Central memory CD8-positive, alpha-beta T cell (primary cell): ENCODE data around the gene ADI1.
"Not testable (repeated sequence)": the region's sequence is repeated elsewhere in the genome, so short reads cannot be mapped to it uniquely, and the experiment has no call there.

Experiments
- ATAC-seq: fragments of 150-1000 bp; cut with Tn5 transposase; replicated peaks from 2 replicates; pipeline ENCODE4 v1.10.0; 2022; ENCODE audit warnings: mild to moderate bottlenecking, moderate FRiP score, moderate number of reproducible peaks; ENCODE audit not compliant: poor library complexity, severe bottlenecking; ENCODE audit errors: extremely low read depth
- DNase-seq, 2 donors: peaks; one replicate each; pipeline ENCODE4 v3.0.0; 2021; ENCODE audit warnings: low spot score in 2 of 2
- H3K27ac Mint-ChIP-seq: one replicate; pipeline ENCODE4 v1.8.0; 2022; ENCODE audit warnings: low read depth, mild to moderate bottlenecking, moderate library complexity, mixed read lengths
- H3K27me3 Mint-ChIP-seq: one replicate; pipeline ENCODE4 v1.8.0; 2022; ENCODE audit warnings: mixed read lengths
- H3K36me3 Mint-ChIP-seq: one replicate; pipeline ENCODE4 v1.8.0; 2022; ENCODE audit warnings: mild to moderate bottlenecking, moderate library complexity, mixed read lengths; ENCODE audit not compliant: insufficient read depth
- H3K4me1 Mint-ChIP-seq: one replicate; pipeline ENCODE4 v1.8.0; 2022; ENCODE audit warnings: mixed read lengths
- H3K4me3 Mint-ChIP-seq: one replicate; pipeline ENCODE4 v1.8.0; 2022; ENCODE audit warnings: mild to moderate bottlenecking, moderate library complexity, mixed read lengths
- H3K9me3 Mint-ChIP-seq: one replicate; pipeline ENCODE4 v1.8.0; 2022; ENCODE audit warnings: mixed read lengths

The ADI1 gene

GRCh38 chr2:3500326-3500899, 18.9 kb downstream of the ADI1 start:
- Mint-ChIP-seq H3K4me1 (no peaks in the 10 kb centered on the region), H3K9me3 (no peaks in the 10 kb centered on the region), H3K4me3 (no peak overlapping the region), H3K36me3 (peaks cover 17% of the 10 kb centered on the region), H3K27me3 (no peaks in the 10 kb centered on the region), H3K27ac (no peak overlapping the region)
- DNase-seq (no peak), ATAC-seq (no peak)

DNA sequence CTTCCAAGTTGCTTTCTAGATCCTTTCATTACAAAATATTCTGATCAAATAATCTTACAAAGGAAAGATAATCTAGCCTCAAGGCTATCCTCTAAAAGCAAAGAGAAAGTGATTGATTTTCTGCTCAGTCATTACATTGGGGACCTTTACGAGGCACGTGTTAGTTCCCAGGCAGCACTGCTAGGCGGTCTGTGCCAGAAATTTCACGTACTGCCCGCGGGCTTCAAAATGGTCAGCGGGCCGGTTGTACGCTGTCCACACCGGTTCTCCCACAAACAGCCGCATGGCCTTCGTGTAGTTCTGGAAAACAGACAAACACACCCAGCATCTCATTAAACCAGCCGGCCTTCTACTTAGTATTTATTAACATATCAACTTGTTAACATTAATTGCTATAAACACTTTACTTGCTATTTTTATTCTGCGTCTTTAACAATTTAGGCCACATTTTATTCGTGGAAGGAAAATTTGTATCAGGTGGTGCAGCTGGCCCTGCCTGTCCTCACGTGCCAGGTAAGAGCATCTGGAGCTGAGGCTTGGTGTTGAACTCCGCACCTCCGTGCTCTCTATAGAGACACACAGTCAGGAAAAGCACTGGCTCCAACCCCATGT, 20.4 kb downstream of the ADI1 start:
- H3K27ac Mint-ChIP-seq, result no peak overlapping the region
- H3K9me3 Mint-ChIP-seq, result no peaks in the 10 kb centered on the region
- ATAC-seq (no peak), DNase-seq (no peak)
- H3K36me3 Mint-ChIP-seq, result peaks cover 16% of the 10 kb centered on the region
- H3K4me1 Mint-ChIP-seq, result no peaks in the 10 kb centered on the region
- H3K4me3 Mint-ChIP-seq, result no peak overlapping the region
- H3K27me3 Mint-ChIP-seq, result no peaks in the 10 kb centered on the region

GRCh38 chr2:3496708-3497080, 22.6 kb downstream of the ADI1 start:
- not testable (repeated sequence) for H3K9me3 Mint-ChIP-seq, ATAC-seq, DNase-seq, H3K4me1 Mint-ChIP-seq, H3K4me3 Mint-ChIP-seq, H3K27ac Mint-ChIP-seq, H3K27me3 Mint-ChIP-seq
- H3K36me3 Mint-ChIP-seq, result peaks cover 11% of the 10 kb centered on the region

DNA sequence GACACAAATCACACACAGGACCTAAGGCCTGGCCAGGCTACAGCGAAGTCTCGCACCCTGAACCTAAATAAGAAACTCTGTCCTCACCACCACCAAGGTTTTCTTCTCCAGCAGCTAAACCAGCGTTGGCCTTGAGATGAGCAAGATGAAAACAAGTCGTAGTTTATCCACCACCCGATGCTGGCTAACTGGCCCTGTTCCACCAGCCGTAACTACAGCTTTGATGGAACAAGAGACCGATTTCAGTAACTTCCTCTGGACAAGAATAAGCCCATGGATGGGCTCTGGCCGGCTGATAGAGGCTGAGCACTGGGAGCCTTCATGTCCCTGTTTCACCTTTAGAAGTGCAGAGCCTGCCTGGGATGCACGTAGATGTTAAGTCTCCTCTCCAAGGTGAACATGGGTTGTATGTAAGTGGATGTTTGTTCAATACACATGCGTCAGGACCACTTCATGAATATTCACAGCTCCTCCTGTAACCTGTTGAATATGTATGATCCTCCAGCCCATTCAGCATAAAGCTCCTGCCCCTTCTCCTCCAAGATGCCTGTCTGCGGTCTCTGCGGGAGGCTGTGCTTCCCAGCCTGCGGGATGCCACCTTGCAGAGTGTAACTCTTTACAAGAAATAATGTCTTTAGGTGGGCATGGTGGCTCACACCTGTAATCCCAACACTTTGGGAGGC, 24.2 kb downstream of the ADI1 start:
- Mint-ChIP-seq H3K4me3 (no peak overlapping the region), H3K4me1 (no peaks in the 10 kb centered on the region), H3K27me3 (no peaks in the 10 kb centered on the region), H3K9me3 (no peaks in the 10 kb centered on the region), H3K36me3 (peaks cover 11% of the 10 kb centered on the region), H3K27ac (no peak overlapping the region)
- ATAC-seq, result no peak
- no peak for DNase-seq

- Mint-ChIP-seq H3K4me1 (no peaks in the 10 kb centered on the region), H3K27ac (no peak overlapping the region), H3K27me3 (no peaks in the 10 kb centered on the region), H3K4me3 (no peak overlapping the region), H3K9me3 (no peaks in the 10 kb centered on the region), H3K36me3 (peaks cover 5% of the 10 kb centered on the region)
- no peak for DNase-seq
- ATAC-seq, result no peak
Measured at GRCh38 chr2:3493615-3494007, 25.7 kb downstream of the ADI1 start.

DNA sequence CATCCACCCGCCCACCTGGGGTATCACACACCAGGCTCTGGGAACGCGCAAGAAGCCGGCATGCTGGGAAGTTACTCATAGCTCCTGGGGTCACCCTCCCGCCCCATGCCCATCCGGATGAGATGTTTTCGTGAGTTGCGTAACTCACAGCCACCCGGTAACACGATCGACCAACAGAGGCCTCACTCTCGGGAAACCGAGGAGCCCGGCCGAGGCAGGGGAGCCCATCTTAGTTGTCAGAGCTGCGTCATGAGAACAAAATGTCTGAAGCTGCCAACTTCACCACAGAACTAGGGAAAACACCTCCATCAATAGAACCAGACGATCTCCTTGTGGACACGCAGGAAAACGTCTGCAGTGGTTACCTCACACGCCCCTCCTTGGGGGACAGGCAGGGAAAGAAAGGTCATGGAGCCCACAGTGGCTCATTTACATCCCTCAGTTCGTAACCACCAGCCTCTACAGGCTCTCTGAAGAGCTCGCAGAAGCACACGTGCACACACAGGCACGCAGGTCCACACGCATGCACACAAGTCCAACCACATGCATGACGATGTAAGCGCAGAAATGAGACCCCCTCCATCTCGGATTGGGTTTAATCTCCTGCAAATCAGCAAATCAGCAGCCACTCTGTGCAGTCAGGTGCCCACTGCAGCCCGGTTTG, 26.2 kb downstream of the ADI1 start:
- Mint-ChIP-seq H3K9me3 (no peaks in the 10 kb centered on the region), H3K4me1 (no peaks in the 10 kb centered on the region), H3K27me3 (no peaks in the 10 kb centered on the region), H3K4me3 (no peak overlapping the region), H3K27ac (no peak overlapping the region), H3K36me3 (peaks cover 2% of the 10 kb centered on the region)
- DNase-seq (no peak), ATAC-seq (no peak)

DNA sequence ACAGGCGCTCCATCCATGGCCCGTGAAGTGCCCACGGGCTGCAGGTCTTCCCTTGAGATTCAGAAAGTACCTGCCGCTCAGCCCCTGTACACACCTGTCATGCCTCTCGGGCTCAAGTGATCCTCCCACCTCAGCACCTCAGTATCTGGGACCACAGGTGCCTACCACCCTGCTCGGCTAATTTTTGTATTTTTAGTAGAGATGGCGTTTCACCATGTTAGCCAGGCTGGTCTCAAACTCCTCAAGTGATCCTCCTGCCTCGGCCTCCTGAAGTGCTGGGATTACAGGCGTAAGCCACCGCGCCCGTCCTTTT, 26.9 kb downstream of the ADI1 start:
- H3K4me1 Mint-ChIP-seq, H3K27ac Mint-ChIP-seq, H3K4me3 Mint-ChIP-seq, ATAC-seq, H3K9me3 Mint-ChIP-seq, H3K36me3 Mint-ChIP-seq, DNase-seq, H3K27me3 Mint-ChIP-seq: not testable (repeated sequence)

DNA sequence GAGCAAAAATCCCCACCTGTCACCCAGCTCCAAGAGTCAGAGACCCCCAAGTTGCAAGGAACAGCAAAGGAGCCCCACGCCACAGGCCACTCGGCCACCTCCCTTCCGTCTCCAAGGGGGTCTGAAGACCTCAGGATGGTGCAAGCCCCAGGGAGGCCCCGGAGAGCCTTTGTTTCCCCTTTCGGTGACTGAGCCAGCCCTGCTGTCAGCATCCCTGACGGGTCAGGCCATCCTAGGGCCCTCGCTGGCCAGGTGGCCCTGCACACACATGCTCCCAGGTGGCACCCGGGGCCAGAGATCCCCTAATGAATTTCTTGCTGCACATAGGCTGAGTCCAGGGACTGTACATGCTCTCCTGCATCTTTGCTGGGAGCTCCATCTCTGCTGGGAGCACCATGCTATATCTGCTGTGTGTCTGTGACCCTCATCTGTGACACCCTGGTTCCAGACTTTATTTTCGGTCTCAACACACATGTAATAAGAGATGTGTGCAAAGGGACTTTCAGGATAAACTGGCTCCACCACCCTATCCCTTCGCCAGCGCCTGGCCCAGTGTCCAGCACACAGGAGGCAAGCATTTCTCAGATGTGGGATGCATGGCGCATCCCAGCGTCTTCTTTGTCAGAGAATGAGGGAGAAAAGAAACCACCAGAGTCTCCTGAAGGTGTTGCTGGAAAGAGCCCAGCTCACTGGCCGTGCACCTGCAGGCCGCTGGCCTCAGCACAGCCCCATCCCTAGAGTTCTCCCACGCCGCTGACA, 27.4 kb downstream of the ADI1 start:
- ATAC-seq, result no peak
- no peak for DNase-seq
- Mint-ChIP-seq H3K27me3 (no peaks in the 10 kb centered on the region), H3K36me3 (no peaks in the 10 kb centered on the region), H3K9me3 (no peaks in the 10 kb centered on the region), H3K4me1 (no peaks in the 10 kb centered on the region), H3K4me3 (no peak overlapping the region), H3K27ac (peak overlapping the region; percentile 16)

DNA sequence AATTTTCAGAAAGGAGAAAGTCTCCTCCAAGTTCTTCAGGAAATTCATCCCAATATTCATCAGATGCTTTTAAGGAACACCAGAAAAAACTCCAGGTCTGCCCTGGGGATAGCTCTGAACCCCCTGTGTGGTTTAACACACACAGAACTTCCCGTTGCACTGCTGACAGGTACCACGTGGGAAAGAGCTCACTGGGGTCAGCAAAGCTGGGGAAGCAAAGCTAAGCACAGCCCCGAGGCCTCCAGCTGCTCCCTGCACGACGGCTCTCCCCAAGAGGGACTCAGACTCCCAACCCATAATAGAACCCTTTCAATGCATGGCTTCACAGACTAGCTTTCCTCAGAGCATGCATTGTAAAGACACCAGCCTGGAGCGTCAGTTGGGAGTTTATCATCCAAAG, 28.0 kb downstream of the ADI1 start:
- no peaks in the 10 kb centered on the region for H3K9me3 Mint-ChIP-seq
- peak overlapping the region; percentile 16 for H3K27ac Mint-ChIP-seq
- no peak overlapping the region for H3K4me3 Mint-ChIP-seq
- no peaks in the 10 kb centered on the region for H3K4me1 Mint-ChIP-seq
- no peaks in the 10 kb centered on the region for H3K27me3 Mint-ChIP-seq
- H3K36me3 Mint-ChIP-seq, result no peaks in the 10 kb centered on the region
- no peak for DNase-seq
- no peak for ATAC-seq

DNA sequence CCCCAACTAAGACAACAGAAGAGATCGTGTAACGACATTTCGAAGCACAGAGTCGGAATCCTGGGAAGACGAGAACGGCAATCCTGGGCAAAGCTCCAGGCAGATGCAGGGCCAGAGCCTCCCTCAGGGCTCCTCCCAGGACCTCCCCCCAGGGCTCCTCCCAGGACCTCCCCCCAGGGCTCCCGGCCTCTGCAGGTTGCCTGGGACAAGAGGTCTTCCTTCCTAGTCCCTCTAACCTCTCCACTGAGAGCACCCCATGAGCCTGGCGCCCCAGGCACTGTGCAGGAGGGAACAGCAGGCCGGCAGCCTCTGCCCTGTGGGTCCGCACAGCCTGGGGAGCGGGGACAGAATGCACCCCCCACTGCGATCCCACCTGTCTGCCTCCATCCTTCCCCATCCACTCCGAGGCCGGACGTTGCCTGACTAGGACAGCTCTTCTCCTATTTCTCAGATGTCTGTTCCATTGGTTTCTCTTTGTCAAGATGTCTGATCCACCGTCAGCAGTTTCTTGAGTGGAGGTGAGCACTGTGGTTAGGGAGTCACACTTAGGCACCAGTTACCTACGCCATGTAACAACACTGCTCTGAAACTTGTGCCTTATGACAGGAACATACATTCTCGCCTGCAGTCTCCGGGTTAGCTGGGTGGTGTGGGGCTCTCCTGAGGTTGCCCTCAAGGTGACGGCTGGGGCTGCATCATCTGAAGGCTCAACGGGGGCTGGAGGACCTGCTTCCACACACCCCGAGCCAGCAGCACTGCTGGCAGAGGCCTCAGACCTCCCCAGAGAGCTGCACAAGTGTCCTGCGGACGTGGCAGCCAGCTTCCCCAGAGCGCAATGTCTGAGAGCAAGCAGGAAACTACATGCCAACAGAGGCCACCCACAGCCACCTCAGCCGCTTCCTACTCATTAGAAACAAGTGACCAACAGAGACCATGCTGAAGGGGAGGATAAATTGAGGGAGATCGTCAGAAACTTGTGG, 28.9 kb downstream of the ADI1 start:
- H3K4me3 Mint-ChIP-seq, result no peak overlapping the region
- H3K4me1 Mint-ChIP-seq, result no peaks in the 10 kb centered on the region
- ATAC-seq, result no peak
- no peaks in the 10 kb centered on the region for H3K27me3 Mint-ChIP-seq
- no peak for DNase-seq
- H3K36me3 Mint-ChIP-seq, result peaks cover 2% of the 10 kb centered on the region
- H3K9me3 Mint-ChIP-seq, result no peaks in the 10 kb centered on the region
- no peak overlapping the region for H3K27ac Mint-ChIP-seq

DNA sequence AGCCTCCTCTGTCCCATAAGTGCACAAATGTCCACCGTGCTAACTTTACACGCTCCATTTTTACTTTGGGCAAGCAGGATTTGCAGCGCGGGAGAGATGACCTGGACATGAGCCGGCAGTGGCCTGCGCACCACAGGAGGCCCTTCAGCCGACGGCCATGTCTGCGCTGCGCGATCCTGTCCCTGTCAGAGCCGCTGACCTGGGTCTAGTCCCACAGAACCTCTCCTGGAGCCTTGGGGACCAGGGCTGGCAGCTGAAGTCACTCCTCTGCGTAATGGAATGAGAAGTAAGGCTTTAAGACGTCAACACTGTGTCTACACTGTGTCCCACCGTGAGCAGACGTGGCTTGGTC, 29.6 kb downstream of the ADI1 start:
- no peaks in the 10 kb centered on the region for H3K27me3 Mint-ChIP-seq
- no peak overlapping the region for H3K4me3 Mint-ChIP-seq

More for the DNA sequence above, 29.6 kb downstream of the ADI1 start:
- no peaks in the 10 kb centered on the region for H3K4me1 Mint-ChIP-seq
- H3K27ac Mint-ChIP-seq, result peak overlapping the region; percentile 68
- DNase-seq, result no peak
- peaks cover 2% of the 10 kb centered on the region for H3K36me3 Mint-ChIP-seq
- no peak for ATAC-seq
- H3K9me3 Mint-ChIP-seq, result no peaks in the 10 kb centered on the region
